Measurements from ENCODE around the gene SRGN. TPM values are rescaled to one million over a fixed set of nuclear protein-coding genes. Genes with fewer than 3 reads are reported as not detected.

Gene SRGN
- total RNA-seq, 1 experiment from 2014 or later = 8.5 TPM

- TF ChIP-seq TCF7L2 (IDR thresholded peaks at IDR 0.05; ENCODE audit: low read depth, low read length) (no peak), SIN3A (IDR thresholded peaks at IDR 0.05; ENCODE audit: borderline replicate concordance, insufficient read depth, low read depth, low read length) (no peak), CTCF (IDR thresholded peaks at IDR 0.05) (no peak), REST (IDR thresholded peaks at IDR 0.05; ENCODE audit: insufficient read depth in 1 of 2, low read depth in 2 of 2, low read length in 1 of 2) (no peak), POLR2AphosphoS5 (IDR thresholded peaks at IDR 0.05; ENCODE audit: low read depth, low read length) (no peak)
- Histone ChIP-seq H3K9me3 (ENCODE audit: control insufficient read depth, insufficient read depth, low read depth, low read length) (no peaks in the 10 kb centered on the region), H3K27me3 (ENCODE audit: control insufficient read depth, insufficient read depth, low read length) (no peaks in the 10 kb centered on the region), H3K36me3 (ENCODE audit: control insufficient read depth, insufficient read depth, low read length) (no peaks in the 10 kb centered on the region), H3K4me3 (ENCODE audit: low read depth in 2 of 2, low read length in 2 of 2) (no peak overlapping the region), H3K4me1 (ENCODE audit: control insufficient read depth, insufficient read depth, low read length) (no peaks in the 10 kb centered on the region), H3K27ac (ENCODE audit: low read length) (no peak overlapping the region)
- intact Hi-C loops (cut with micrococcal nuclease; ENCODE audit: unreplicated experiment) (no loop called here), in situ Hi-C loops (cut with HindIII; ENCODE audit: low pct_unique_long_range_greater_than_20kb, low sequenced_read_pairs) (no loop called here)
- POLR2A ChIA-PET = no interaction called here
- DNase-seq (ENCODE audit: low read depth, low spot score) (no peak), ATAC-seq (no peak)
- no TSS peak for BruUV-seq (replicated peaks)
- CTCF ChIA-PET = no interaction called here
Observed at GRCh38 chr10:69074532-69074931, 13.4 kb upstream of the SRGN start.

- in situ Hi-C loops (cut with HindIII; ENCODE audit: low pct_unique_long_range_greater_than_20kb, low sequenced_read_pairs) = no loop called here
- no peak overlapping the region for H3K4me3 ChIP-seq (ENCODE audit: low read depth in 2 of 2, low read length in 2 of 2)
- no peaks in the 10 kb centered on the region for H3K9me3 ChIP-seq (ENCODE audit: control insufficient read depth, insufficient read depth, low read depth, low read length)
- TF ChIP-seq REST (IDR thresholded peaks at IDR 0.05; ENCODE audit: insufficient read depth in 1 of 2, low read depth in 2 of 2, low read length in 1 of 2) (no peak), SIN3A (IDR thresholded peaks at IDR 0.05; ENCODE audit: borderline replicate concordance, insufficient read depth, low read depth, low read length) (no peak), POLR2AphosphoS5 (IDR thresholded peaks at IDR 0.05; ENCODE audit: low read depth, low read length) (no peak), TCF7L2 (IDR thresholded peaks at IDR 0.05; ENCODE audit: low read depth, low read length) (no peak), CTCF (IDR thresholded peaks at IDR 0.05) (no peak)
- DNase-seq (ENCODE audit: low read depth, low spot score) (no peak), ATAC-seq (no peak)
- BruUV-seq (replicated peaks) = no TSS peak
- H3K27me3 ChIP-seq (ENCODE audit: control insufficient read depth, insufficient read depth, low read length) = no peaks in the 10 kb centered on the region
- intact Hi-C loops (cut with micrococcal nuclease; ENCODE audit: unreplicated experiment) = no loop called here
- no peaks in the 10 kb centered on the region for H3K36me3 ChIP-seq (ENCODE audit: control insufficient read depth, insufficient read depth, low read length)
- no peak overlapping the region for H3K27ac ChIP-seq (ENCODE audit: low read length)
- POLR2A ChIA-PET = no interaction called here
- H3K4me1 ChIP-seq (ENCODE audit: control insufficient read depth, insufficient read depth, low read length) = no peaks in the 10 kb centered on the region
- CTCF ChIA-PET = no interaction called here
Observed at GRCh38 chr10:69075431-69075830, 12.5 kb upstream of the SRGN start.
